Testis (tissue), 2 donors: ENCODE measurements around the gene MARCHF2.

ENCODE experiments used
- CTCF ChIP-seq, 3 experiments: fragments of 450-650 bp in 2 of 3; fragments of 200-600 bp in 1 of 3; sonication (generic) in 1 of 3; IDR thresholded peaks; one replicate each; pipeline ENCODE4 v1.5.1; 2016 to 2019; ENCODE audit warnings: antibody characterized with exemption in 3 of 3, mild to moderate bottlenecking in 2 of 3, moderate library complexity in 1 of 3
- POLR2A ChIP-seq: fragments of 450-650 bp; IDR thresholded peaks from one replicate; pipeline ENCODE4 v1.6.1; 2017; ENCODE audit warnings: antibody characterized with exemption, mild to moderate bottlenecking, moderate library complexity

- no peak for TF ChIP-seq POLR2A
- no peak for TF ChIP-seq CTCF (IDR thresholded peaks at IDR 0.05)
Measured at GRCh38 chr19:8478598-8478997, 65.5 kb downstream of the MARCHF2 start.
